H1 (cell line): Measurements from ENCODE around the gene TVP23A. TPM values are rescaled to one million over a fixed set of nuclear protein-coding genes. Genes with fewer than 3 reads are reported as not detected.

Experiments
- CHD7 ChIP-seq: fragments of 300-600 bp; sonication (generic); IDR thresholded peaks from 2 replicates; pipeline ENCODE4 v1.7.1; 2012; ENCODE audit warnings: low read length, moderate library complexity, mild to moderate bottlenecking, inconsistent platforms; ENCODE audit not compliant: insufficient replicate concordance
- MAFK ChIP-seq: IDR thresholded peaks from 2 replicates; pipeline ENCODE4 v1.6.1; 2012; ENCODE audit warnings: low read depth, mild to moderate bottlenecking, improper control_type of control experiment, low read length
- POLR2AphosphoS5 ChIP-seq: IDR thresholded peaks from 2 replicates; pipeline ENCODE4 v1.6.1; 2011; ENCODE audit warnings: low read depth, low read length
- polyA plus RNA-seq, 7 experiments: library from polyadenylated mRNA; depleted of rRNA in 3 of 7; stranded (reverse) in 5 of 7; unstranded in 2 of 7; fragments of >200 nt in 5 of 7; fragments of 200-250 nt in 2 of 7; gene quantifications; 1 replicate in 5 of 7; 2 replicates in 1 of 7; 4 replicates in 1 of 7; pipeline versions ENCODE4 v1.2.1 to v1.2.3, GENCODE V29; 2011 to 2013; ENCODE audit warnings: missing spikeins in 2 of 7, mixed read lengths in 2 of 7
- total RNA-seq: library from RNA; stranded (reverse); fragmentation: NEBNext Ultra II Directional; extraction: Animal tissue kit (Norgen Biotek cat#: 25700); gene quantifications from 2 replicates; pipeline ENCODE4 v1.2.1, GENCODE V29; 2021

Gene TVP23A
- total and polyA plus RNA-seq, 2 of the 8 experiments (the other 6 are each of a cell fraction or from before 2014, with no cell fraction given) = 2.2 to 3.1 TPM

- TF ChIP-seq CHD7 (no peak), POLR2AphosphoS5 (no peak), MAFK (no peak)
These were observed 49.2 kb downstream of the TVP23A start (continued) for GRCh38 chr16:10769381-10769780.
